Camera-type eye (tissue), 1 donor: ENCODE results near the gene OR52A5. TPM values are rescaled to one million over a fixed set of nuclear protein-coding genes. Genes with fewer than 3 reads are reported as not detected.

Source experiments
- total RNA-seq: library from RNA; depleted of rRNA; stranded (reverse); fragments of >200 nt; gene quantifications from one replicate; pipeline ENCODE4 v1.2.3, GENCODE V29; 2014

Gene OR52A5
- not detected for total RNA-seq

GRCh38 chr11:5137996-5138395 is at the start of gene OR52A5:
Gene OR52A5, minus strand, starts transcription at chr11:5138356. Its CDS starts 5,714 bp downstream, at chr11:5132642.

GRCh38 chr11:5154657-5155056 is 16.5 kb upstream of the OR52A5 start, which contains the start of gene OR52A1:
Gene OR52A1, minus strand, starts transcription at chr11:5154757. Its CDS starts 2,388 bp downstream, at chr11:5152369.

Other genes with a start within 250 kb of the OR52A5 start
- gene OR51A7, start 234.6 kb downstream of the OR52A5 start, total RNA-seq: not detected
- gene OR51G2, start 219.0 kb downstream of the OR52A5 start, total RNA-seq: not detected
- gene OR51G1, start 214.0 kb downstream of the OR52A5 start, total RNA-seq: not detected
- gene OR51A4, start 190.8 kb downstream of the OR52A5 start, total RNA-seq: not detected
- gene OR51A2, start 182.6 kb downstream of the OR52A5 start, total RNA-seq: not detected
- gene OR51L1, start 143.5 kb downstream of the OR52A5 start, total RNA-seq: not detected
- not detected for gene OR52J3, start 91.8 kb downstream of the OR52A5 start, total RNA-seq
- gene OR52E2, start 78.7 kb downstream of the OR52A5 start, total RNA-seq: not detected
- 0.60 TPM for gene OR52E1, start 68.8 kb downstream of the OR52A5 start, total RNA-seq
- gene OR52A1, start 16.4 kb upstream of the OR52A5 start, total RNA-seq: not detected
- not detected for gene OR51V1, start 62.3 kb upstream of the OR52A5 start, total RNA-seq
- 165 TPM for gene HBB, start 88.7 kb upstream of the OR52A5 start, total RNA-seq
- gene HBD, start 96.1 kb upstream of the OR52A5 start, total RNA-seq: not detected
- gene HBG1, start 111.5 kb upstream of the OR52A5 start, total RNA-seq: 6.3 TPM
- 1,428 TPM for gene HBG2, start 116.4 kb upstream of the OR52A5 start, total RNA-seq
- gene HBE1, start 131.6 kb upstream of the OR52A5 start, total RNA-seq: 1.5 TPM
- gene OR51B4, start 163.6 kb upstream of the OR52A5 start, total RNA-seq: not detected
- gene OR51B2, start 185.9 kb upstream of the OR52A5 start, total RNA-seq: 0.44 TPM
- gene OR51B5, start 205.2 kb upstream of the OR52A5 start, total RNA-seq: 0.99 TPM
- not detected for gene OR51B6, start 213.2 kb upstream of the OR52A5 start, total RNA-seq
- gene OR51M1, start 245.5 kb upstream of the OR52A5 start, total RNA-seq: not detected